BLaER1 (cell line): ENCODE results near the gene KCNAB3.

Experiments
- H3K27ac ChIP-seq: shearing (Covaris generic); formaldehyde crosslinking; 2 replicates; pipeline ENCODE4 v1.8.1; 2022
- H3K27me3 ChIP-seq: shearing (Covaris generic); formaldehyde crosslinking; 2 replicates; pipeline ENCODE4 v1.8.1; 2022
- H3K36me3 ChIP-seq: shearing (Covaris generic); formaldehyde crosslinking; 2 replicates; pipeline ENCODE4 v1.8.1; 2022
- H3K4me1 ChIP-seq: shearing (Covaris generic); formaldehyde crosslinking; 2 replicates; pipeline ENCODE4 v1.8.1; 2022
- H3K4me2 ChIP-seq: shearing (Covaris generic); formaldehyde crosslinking; 2 replicates; pipeline ENCODE4 v1.8.1; 2022
- H3K4me3 ChIP-seq: shearing (Covaris generic); formaldehyde crosslinking; 2 replicates; pipeline ENCODE4 v1.8.1; 2022
- H3K9ac ChIP-seq: shearing (Covaris generic); formaldehyde crosslinking; 2 replicates; pipeline ENCODE4 v1.8.1; 2022
- H3K9me3 ChIP-seq: shearing (Covaris generic); formaldehyde crosslinking; 2 replicates; pipeline ENCODE4 v1.8.1; 2022
- H4K20me1 ChIP-seq: shearing (Covaris generic); formaldehyde crosslinking; 2 replicates; pipeline ENCODE4 v1.8.1; 2022
- Cebpa-rat ChIP-seq: shearing (Covaris generic); IDR thresholded peaks from 2 replicates; pipeline ENCODE4 v1.8.1; 2022

Gene KCNAB3

GRCh38 chr17:7888184-7888920 lies 41.3 kb downstream of the KCNAB3 start, which contains the start of gene CHD3:
Gene CHD3 (plus strand): TSS chr17:7888789. CDS start chr17:7889001, 212 bp downstream.
- H3K36me3 ChIP-seq: peaks cover 41% of the 10 kb centered on the region
- H4K20me1 ChIP-seq: peaks cover 44% of the 10 kb centered on the region
- peak within 1 kb of the TSS; percentile 85 for H3K9ac ChIP-seq
- H3K9me3 ChIP-seq: no peaks in the 10 kb centered on the region
- no peaks in the 10 kb centered on the region for H3K27me3 ChIP-seq
- no peak for TF ChIP-seq Cebpa-rat
- H3K4me1 ChIP-seq: peaks cover 35% of the 10 kb centered on the region
- H3K4me2 ChIP-seq: peak within 1 kb of the TSS; percentile 96
- H3K4me3 ChIP-seq: peak within 1 kb of the TSS; percentile 92
- peak within 1 kb of the TSS; percentile 89 for H3K27ac ChIP-seq

- peak overlapping the region; percentile 96 for H3K4me2 ChIP-seq
- peak overlapping the region; percentile 92 for H3K4me3 ChIP-seq
- H3K4me1 ChIP-seq: peaks cover 42% of the 10 kb centered on the region
- peak overlapping the region; percentile 98 for H3K27ac ChIP-seq
- no peaks in the 10 kb centered on the region for H3K27me3 ChIP-seq
- peaks cover 36% of the 10 kb centered on the region for H3K36me3 ChIP-seq
- no peaks in the 10 kb centered on the region for H3K9me3 ChIP-seq
- peak overlapping the region; percentile 98 for H3K9ac ChIP-seq
- H4K20me1 ChIP-seq: peaks cover 44% of the 10 kb centered on the region
- TF ChIP-seq Cebpa-rat: no peak
Observed at GRCh38 chr17:7887482-7888183, 42.0 kb downstream of the KCNAB3 start.

- no peak for TF ChIP-seq Cebpa-rat
- Histone ChIP-seq H3K36me3 (peaks cover 36% of the 10 kb centered on the region), H4K20me1 (peaks cover 43% of the 10 kb centered on the region), H3K4me3 (peak overlapping the region; percentile 92), H3K9ac (peak overlapping the region; percentile 98), H3K27me3 (no peaks in the 10 kb centered on the region), H3K27ac (peak overlapping the region; percentile 98), H3K4me2 (peak overlapping the region; percentile 96), H3K4me1 (peaks cover 48% of the 10 kb centered on the region), H3K9me3 (no peaks in the 10 kb centered on the region)
Observed at GRCh38 chr17:7887038-7887481, 42.6 kb downstream of the KCNAB3 start.

GRCh38 chr17:7886227-7887037 lies 43.2 kb downstream of the KCNAB3 start:
- Histone ChIP-seq H3K27ac (peak overlapping the region; percentile 98), H3K4me3 (peak overlapping the region; percentile 92), H4K20me1 (peaks cover 37% of the 10 kb centered on the region), H3K27me3 (no peaks in the 10 kb centered on the region), H3K9ac (peak overlapping the region; percentile 98), H3K36me3 (peaks cover 36% of the 10 kb centered on the region), H3K4me2 (peak overlapping the region; percentile 96), H3K4me1 (peaks cover 54% of the 10 kb centered on the region), H3K9me3 (no peaks in the 10 kb centered on the region)
- no peak for TF ChIP-seq Cebpa-rat

GRCh38 chr17:7885367-7886226 lies 44.1 kb downstream of the KCNAB3 start:
- peaks cover 28% of the 10 kb centered on the region for H4K20me1 ChIP-seq
- H3K4me1 ChIP-seq: peaks cover 62% of the 10 kb centered on the region
- H3K4me3 ChIP-seq: peak overlapping the region; percentile 92
- H3K4me2 ChIP-seq: peak overlapping the region; percentile 96
- peak overlapping the region; percentile 98 for H3K9ac ChIP-seq
- peaks cover 34% of the 10 kb centered on the region for H3K36me3 ChIP-seq
- H3K9me3 ChIP-seq: no peaks in the 10 kb centered on the region
- no peaks in the 10 kb centered on the region for H3K27me3 ChIP-seq
- H3K27ac ChIP-seq: peak overlapping the region; percentile 98
- TF ChIP-seq Cebpa-rat: no peak

GRCh38 chr17:7884581-7885366 lies 44.9 kb downstream of the KCNAB3 start:
- no peak for TF ChIP-seq Cebpa-rat
- Histone ChIP-seq H3K4me1 (peaks cover 63% of the 10 kb centered on the region), H3K27ac (peak overlapping the region; percentile 98), H4K20me1 (peaks cover 20% of the 10 kb centered on the region), H3K4me2 (peak overlapping the region; percentile 96; the same call in 1 of the 2 replicates), H3K9ac (peak overlapping the region; percentile 98), H3K36me3 (peaks cover 34% of the 10 kb centered on the region), H3K4me3 (peak overlapping the region; percentile 92), H3K27me3 (no peaks in the 10 kb centered on the region), H3K9me3 (no peaks in the 10 kb centered on the region)

- Histone ChIP-seq H3K4me2 (peak overlapping the region; percentile 88), H3K9ac (peak overlapping the region; percentile 81), H3K36me3 (peaks cover 32% of the 10 kb centered on the region), H3K4me3 (peak overlapping the region; percentile 62), H3K27ac (peak overlapping the region; percentile 82), H3K27me3 (no peaks in the 10 kb centered on the region), H3K4me1 (peaks cover 57% of the 10 kb centered on the region), H4K20me1 (peaks cover 11% of the 10 kb centered on the region), H3K9me3 (no peaks in the 10 kb centered on the region)
- TF ChIP-seq Cebpa-rat: no peak
Observed at GRCh38 chr17:7883781-7884386, 45.8 kb downstream of the KCNAB3 start.

- Histone ChIP-seq H3K27ac (no peak overlapping the region), H3K4me1 (peaks cover 47% of the 10 kb centered on the region), H3K4me3 (no peak overlapping the region), H4K20me1 (no peaks in the 10 kb centered on the region), H3K9me3 (no peaks in the 10 kb centered on the region), H3K9ac (no peak overlapping the region), H3K4me2 (peak overlapping the region; percentile 88), H3K27me3 (no peaks in the 10 kb centered on the region), H3K36me3 (peaks cover 36% of the 10 kb centered on the region)
- TF ChIP-seq Cebpa-rat: no peak
Observed at GRCh38 chr17:7882629-7883028, 47.0 kb downstream of the KCNAB3 start.
